GM19438 (cell line): Measurements from ENCODE around the gene PRADC1.

ENCODE experiments used
- ATAC-seq: cut with Tn5 transposase; IDR thresholded peaks from one replicate; pipeline ENCODE4 v1.9.1; 2021; ENCODE audit warnings: low read depth; ENCODE audit not compliant: unreplicated experiment

The PRADC1 gene

GRCh38 chr2:73259276-73259675 lies 26.2 kb upstream of the PRADC1 start:
- ATAC-seq: no peak

- ATAC-seq: no peak
These were observed 25.8 kb upstream of the PRADC1 start for GRCh38 chr2:73258913-73259215.

GRCh38 chr2:73258186-73258912 lies 25.3 kb upstream of the PRADC1 start:
- no peak for ATAC-seq

GRCh38 chr2:73257425-73258125 lies 24.5 kb upstream of the PRADC1 start:
- ATAC-seq: no peak

- ATAC-seq: no peak
These were observed 24.0 kb upstream of the PRADC1 start for GRCh38 chr2:73257021-73257420.

GRCh38 chr2:73256618-73256922 lies 23.5 kb upstream of the PRADC1 start:
- ATAC-seq: no peak

GRCh38 chr2:73255907-73256617 lies 23.0 kb upstream of the PRADC1 start:
- no peak for ATAC-seq

- no peak for ATAC-seq
These were observed 22.1 kb upstream of the PRADC1 start for GRCh38 chr2:73255007-73255644.

GRCh38 chr2:73254343-73255006 lies 21.4 kb upstream of the PRADC1 start:
- no peak for ATAC-seq

- ATAC-seq: no peak
These were observed 20.9 kb upstream of the PRADC1 start for GRCh38 chr2:73253901-73254300.

- ATAC-seq: no peak
These were observed 20.4 kb upstream of the PRADC1 start for GRCh38 chr2:73253400-73253799.

GRCh38 chr2:73252238-73253027 lies 19.4 kb upstream of the PRADC1 start:
- no peak for ATAC-seq

- no peak for ATAC-seq
These were observed 18.1 kb upstream of the PRADC1 start for GRCh38 chr2:73250872-73251846.

- ATAC-seq: no peak
These were observed 16.6 kb upstream of the PRADC1 start for GRCh38 chr2:73249636-73250035.

GRCh38 chr2:73246850-73247249 lies 13.8 kb upstream of the PRADC1 start:
- no peak for ATAC-seq

GRCh38 chr2:73244580-73244979 lies 11.5 kb upstream of the PRADC1 start:
- no peak for ATAC-seq

GRCh38 chr2:73243884-73244570 lies 11.0 kb upstream of the PRADC1 start:
- ATAC-seq: no peak

GRCh38 chr2:73239776-73240175 lies 6.7 kb upstream of the PRADC1 start:
- ATAC-seq: no peak
